HCT116 (cell line): ENCODE results near the gene RABIF. TPM values are rescaled to one million over a fixed set of nuclear protein-coding genes. Genes with fewer than 3 reads are reported as not detected.

ENCODE experiments used
- ATAC-seq: fragments of 200-7000 bp; cut with Tn5 transposase; 2 replicates; pipeline ENCODE4 v1.9.1; 2020; ENCODE audit warnings: mild to moderate bottlenecking, moderate library complexity
- BruUV-seq: library from RNA; stranded (reverse); fragments of 400-500 nt; replicated peaks from 2 replicates; lab custom pipeline; 2021; lab: Mats Ljungman, UMichigan
- CTCF ChIA-PET: fragments of 300-600 bp; sonication (Branson Sonifier 250); formaldehyde crosslinking; loops from one replicate; lab custom pipeline; 2021; ENCODE audit warnings: antibody characterized with exemption; lab: Charles Lee
- POLR2A ChIA-PET: fragments of 300-600, 350-600 bp; sonication (Branson Sonifier 250); formaldehyde crosslinking; loops from one replicate; lab custom pipeline; 2021; ENCODE audit warnings: antibody characterized with exemption; lab: Charles Lee
- RAD21 ChIA-PET, 2 experiments: fragments of 300-600 bp; sonication (Branson Sonifier 250); formaldehyde crosslinking; loops; one replicate each; lab custom pipeline; 2023; ENCODE audit warnings: low total read pairs in 2 of 2; ENCODE audit not compliant: uncharacterized antibody in 2 of 2, unreplicated experiment in 2 of 2, low non-redundant PET in 1 of 2; lab: Charles Lee
- DNase-seq: peaks from one replicate; pipeline ENCODE4 v3.0.0-alpha.2; 2010; ENCODE audit warnings: low read depth, low spot score
- H2AFZ ChIP-seq: fragments of 200-600 bp; shearing (Covaris generic), sonication (generic); 2 replicates; pipeline ENCODE4 v1.6.1; 2017; ENCODE audit warnings: low read depth, mixed run types, mixed read lengths, antibody characterized with exemption, low read length; ENCODE audit not compliant: poor library complexity, severe bottlenecking
- H3K27ac ChIP-seq: 2 replicates; pipeline ENCODE4 v1.5.1; 2012; ENCODE audit warnings: low read depth, low read length
- H3K27me3 ChIP-seq: fragments of 200-600 bp; sonication (generic); 2 replicates; pipeline ENCODE4 v1.6.1; 2016; ENCODE audit warnings: mixed run types, low read length, mixed read lengths; ENCODE audit not compliant: insufficient read depth
- H3K36me3 ChIP-seq, 2 experiments: fragments of 200-500 bp in 1 of 2; fragments of 200-600 bp in 1 of 2; sonication (Bioruptor generic) in 1 of 2; sonication (generic) in 1 of 2; 2 replicates each; pipeline versions ENCODE4 v1.5.1 to v1.6.1; 2014 to 2016; ENCODE audit warnings: low read length in 2 of 2, inconsistent platforms in 1 of 2, mixed read lengths in 1 of 2, mixed run types in 1 of 2; ENCODE audit not compliant: insufficient read depth in 2 of 2, control insufficient read depth in 1 of 2
- H3K4me1 ChIP-seq, 2 experiments: fragments of 200-600 bp in 1 of 2; sonication (generic) in 1 of 2; 2 replicates each; pipeline versions ENCODE4 v1.5.1 to v1.6.1; 2012 to 2017; ENCODE audit warnings: low read length in 2 of 2, inconsistent platforms in 1 of 2, mild to moderate bottlenecking in 1 of 2, mixed read lengths in 1 of 2, mixed run types in 1 of 2, moderate library complexity in 1 of 2; ENCODE audit not compliant: insufficient read depth in 2 of 2, control insufficient read depth in 1 of 2
- H3K4me2 ChIP-seq: fragments of 200-600 bp; sonication (generic); 2 replicates; pipeline ENCODE4 v1.6.1; 2017; ENCODE audit warnings: mixed run types, low read length, mixed read lengths
- H3K4me3 ChIP-seq, 2 experiments: fragments of 200-600 bp in 1 of 2; sonication (generic) in 1 of 2; replicated peaks in 1 of 2; 2 replicates each; pipeline ENCODE4 v1.5.1; 2011 to 2016; ENCODE audit warnings: low read length in 2 of 2, control low read depth in 1 of 2, low read depth in 1 of 2, mild to moderate bottlenecking in 1 of 2, mixed read lengths in 1 of 2, mixed run types in 1 of 2
- H3K79me2 ChIP-seq: fragments of 200-600 bp; sonication (generic); 2 replicates; pipeline ENCODE4 v1.6.1; 2017; ENCODE audit warnings: mild to moderate bottlenecking, mixed run types, low read length, moderate library complexity, mixed read lengths; ENCODE audit not compliant: insufficient read depth
- H3K9ac ChIP-seq: fragments of 200-600 bp; sonication (generic); 2 replicates; pipeline ENCODE4 v1.6.1; 2016; ENCODE audit warnings: low read length, mixed read lengths
- H3K9me2 ChIP-seq: fragments of 200-600 bp; sonication (generic), shearing (Covaris generic); 2 replicates; pipeline ENCODE4 v1.6.1; 2017; ENCODE audit warnings: mixed run types, mild to moderate bottlenecking, moderate library complexity; ENCODE audit not compliant: insufficient read depth
- H3K9me3 ChIP-seq, 2 experiments: fragments of 200-500 bp in 1 of 2; fragments of 200-600 bp in 1 of 2; sonication (Bioruptor generic) in 1 of 2; sonication (generic) in 1 of 2; 2 replicates each; pipeline ENCODE4 v1.6.1; 2014 to 2017; ENCODE audit warnings: low read length in 2 of 2, mixed read lengths in 2 of 2, inconsistent platforms in 1 of 2, low read depth in 1 of 2, mild to moderate bottlenecking in 1 of 2, mixed run types in 1 of 2, moderate library complexity in 1 of 2; ENCODE audit not compliant: control insufficient read depth in 1 of 2, insufficient read depth in 1 of 2
- H4K20me1 ChIP-seq: fragments of 200-600 bp; sonication (generic), shearing (Covaris generic); 2 replicates; pipeline ENCODE4 v1.6.1; 2017; ENCODE audit warnings: mixed run types, mild to moderate bottlenecking, moderate library complexity; ENCODE audit not compliant: insufficient read depth
- EZH2phosphoT487 ChIP-seq: fragments of 200-600 bp; IDR thresholded peaks from 2 replicates; pipeline ENCODE4 v1.6.1; 2018; ENCODE audit warnings: antibody characterized with exemption, borderline replicate concordance
- POLR2AphosphoS5 ChIP-seq: IDR thresholded peaks from 2 replicates; pipeline ENCODE4 v1.6.1; 2011; ENCODE audit warnings: mild to moderate bottlenecking, low read depth, low read length, moderate library complexity
- RAD21 ChIP-seq: IDR thresholded peaks from 2 replicates; pipeline ENCODE4 v1.6.1; 2012; ENCODE audit warnings: low read depth, mild to moderate bottlenecking
- SIN3A ChIP-seq: IDR thresholded peaks from 2 replicates; pipeline ENCODE4 v1.6.1; 2012; ENCODE audit warnings: low read depth
- YY1 ChIP-seq: IDR thresholded peaks from 2 replicates; pipeline ENCODE4 v1.6.1; 2011; ENCODE audit warnings: low read length, low read depth, moderate library complexity, mild to moderate bottlenecking; ENCODE audit not compliant: insufficient replicate concordance; ENCODE audit errors: extremely low read depth
- intact Hi-C: fragments of 100-400 bp; cut with micrococcal nuclease; formaldehyde crosslinking; loops from 2 replicates; pipeline ENCODE4 v1.10.0; 2022
- total RNA-seq: library from RNA; stranded (reverse); gene quantifications from one replicate; pipeline ENCODE4 v1.2.1, GENCODE V29; 2021; ENCODE audit not compliant: unreplicated experiment
- TF ChIP-seq, protein P1 (sequence below), 3 experiments: fragments of 200-600 bp in 1 of 3; sonication (generic) in 1 of 3; IDR thresholded peaks in 2 of 3; conservative IDR thresholded peaks in 1 of 3; 2 replicates each; pipeline ENCODE4 v1.5.1; 2012 to 2017; ENCODE audit warnings: low read depth in 2 of 3, low read length in 2 of 3, antibody characterized with exemption in 1 of 3, borderline replicate concordance in 1 of 3, control low read depth in 1 of 3, mild to moderate bottlenecking in 1 of 3, mixed read lengths in 1 of 3, mixed run types in 1 of 3, moderate library complexity in 1 of 3; ENCODE audit not compliant: insufficient read depth in 1 of 3
- TF ChIP-seq, protein P2 (sequence below): IDR thresholded peaks from 2 replicates; pipeline ENCODE4 v1.6.1; 2012

RABIF gene
- total RNA-seq, 1 experiment from 2014 or later, result 5.4 TPM

DNA sequence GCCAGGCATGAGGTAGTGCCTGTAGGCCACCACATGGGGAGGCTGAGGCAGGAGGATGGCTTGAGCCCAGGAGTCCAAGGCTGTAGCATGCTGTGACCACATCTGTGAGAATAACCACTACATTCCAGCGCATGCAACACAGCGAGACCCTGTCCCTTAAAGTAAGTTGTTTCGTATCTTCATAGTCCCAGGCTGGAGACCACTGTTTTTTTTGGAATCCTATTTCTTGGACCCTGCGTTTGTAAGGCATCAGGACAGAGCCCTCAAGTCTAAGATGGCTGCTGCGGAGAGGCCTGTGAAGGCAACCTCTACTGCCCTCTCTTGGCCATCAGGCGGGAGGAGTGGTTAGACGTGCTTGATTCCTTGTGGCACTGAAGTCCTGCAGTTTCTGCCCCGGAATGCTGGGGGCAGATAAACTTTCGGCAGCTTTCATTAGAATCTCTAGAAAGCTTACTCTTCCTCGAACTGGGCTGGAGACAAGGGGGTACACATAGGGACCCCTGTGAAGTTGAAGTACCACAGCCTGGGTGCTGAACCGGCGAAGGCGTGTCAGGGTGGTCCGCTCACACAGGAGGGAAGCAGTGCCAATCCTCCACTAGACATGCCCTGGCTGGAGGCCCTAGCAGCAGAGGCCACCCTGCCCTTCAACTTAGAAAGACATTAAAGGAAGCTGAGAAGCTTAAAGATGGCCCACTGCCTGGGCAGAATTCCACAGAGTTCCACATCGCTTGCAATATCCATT is 36.6 kb downstream of the RABIF start:
- CTCF ChIA-PET, result interaction anchor here (1.6 kb wide), 1 partner anchor 9 kb away, joined by 7 read pairs; no protein-coding TSS in a partner anchor
- no TSS peak for BruUV-seq
- no peaks in the 10 kb centered on the region for H4K20me1 ChIP-seq

More for the DNA sequence above, 36.6 kb downstream of the RABIF start:
- H3K27ac ChIP-seq, result no peak overlapping the region
- RAD21 ChIA-PET, result no interaction called here
- peaks cover 0 to 4% of the 10 kb centered on the region in 2 experiments; a peak in 2 of 4 replicates for H3K4me1 ChIP-seq
- POLR2A ChIA-PET, result no interaction called here
- peak overlapping the region; percentile 20; the same call in 1 of the 2 replicates for H3K4me2 ChIP-seq
- H3K9ac ChIP-seq, result no peak overlapping the region
- no peaks in the 10 kb centered on the region for H3K36me3 ChIP-seq
- no peaks in the 10 kb centered on the region for H3K79me2 ChIP-seq
- peak; percentile 99 for ATAC-seq
- intact Hi-C loops, result loop anchor here (5.0 kb wide), 2 partner anchors 40 to 100 kb away; partner anchors contain the start of gene PCAT6
- peak overlapping the region; percentile 96 for H2AFZ ChIP-seq
- DNase-seq, result peak; percentile 70
- TF ChIP-seq SIN3A (no peak), RAD21 (peak; percentile 83), EZH2phosphoT487 (no peak), YY1 (peak; percentile 94), POLR2AphosphoS5 (no peak)
- TF ChIP-seq, protein P1, sequence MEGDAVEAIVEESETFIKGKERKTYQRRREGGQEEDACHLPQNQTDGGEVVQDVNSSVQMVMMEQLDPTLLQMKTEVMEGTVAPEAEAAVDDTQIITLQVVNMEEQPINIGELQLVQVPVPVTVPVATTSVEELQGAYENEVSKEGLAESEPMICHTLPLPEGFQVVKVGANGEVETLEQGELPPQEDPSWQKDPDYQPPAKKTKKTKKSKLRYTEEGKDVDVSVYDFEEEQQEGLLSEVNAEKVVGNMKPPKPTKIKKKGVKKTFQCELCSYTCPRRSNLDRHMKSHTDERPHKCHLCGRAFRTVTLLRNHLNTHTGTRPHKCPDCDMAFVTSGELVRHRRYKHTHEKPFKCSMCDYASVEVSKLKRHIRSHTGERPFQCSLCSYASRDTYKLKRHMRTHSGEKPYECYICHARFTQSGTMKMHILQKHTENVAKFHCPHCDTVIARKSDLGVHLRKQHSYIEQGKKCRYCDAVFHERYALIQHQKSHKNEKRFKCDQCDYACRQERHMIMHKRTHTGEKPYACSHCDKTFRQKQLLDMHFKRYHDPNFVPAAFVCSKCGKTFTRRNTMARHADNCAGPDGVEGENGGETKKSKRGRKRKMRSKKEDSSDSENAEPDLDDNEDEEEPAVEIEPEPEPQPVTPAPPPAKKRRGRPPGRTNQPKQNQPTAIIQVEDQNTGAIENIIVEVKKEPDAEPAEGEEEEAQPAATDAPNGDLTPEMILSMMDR (IDR thresholded peaks at IDR 0.05 in 2 of 3, conservative IDR thresholded peaks at IDR 0.05 in 1 of 3; ENCODE audit: borderline replicate concordance in 1 of 3, insufficient read depth in 1 of 3, low read depth in 2 of 3, low read length in 2 of 3), result peak; percentile 74 to 86 (median 84)
- TF ChIP-seq, protein P2, sequence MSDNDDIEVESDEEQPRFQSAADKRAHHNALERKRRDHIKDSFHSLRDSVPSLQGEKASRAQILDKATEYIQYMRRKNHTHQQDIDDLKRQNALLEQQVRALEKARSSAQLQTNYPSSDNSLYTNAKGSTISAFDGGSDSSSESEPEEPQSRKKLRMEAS, result peak; percentile 38; the same call in 1 of the 2 replicates
- TF ChIP-seq, all 23 proteins: peak for 4
- Histone ChIP-seq H3K27me3 (no peaks in the 10 kb centered on the region), H3K9me2 (no peaks in the 10 kb centered on the region), H3K9me3 (no peaks in the 10 kb centered on the region), H3K4me3 (no peak overlapping the region)
